Measurements from ENCODE around the gene USP7. TPM values are rescaled to one million over a fixed set of nuclear protein-coding genes. Genes with fewer than 3 reads are reported as not detected.

Gene USP7
- total and polyA plus RNA-seq, 7 experiments from 2014 or later = 8.9 to 261 (median 176) TPM

DNA sequence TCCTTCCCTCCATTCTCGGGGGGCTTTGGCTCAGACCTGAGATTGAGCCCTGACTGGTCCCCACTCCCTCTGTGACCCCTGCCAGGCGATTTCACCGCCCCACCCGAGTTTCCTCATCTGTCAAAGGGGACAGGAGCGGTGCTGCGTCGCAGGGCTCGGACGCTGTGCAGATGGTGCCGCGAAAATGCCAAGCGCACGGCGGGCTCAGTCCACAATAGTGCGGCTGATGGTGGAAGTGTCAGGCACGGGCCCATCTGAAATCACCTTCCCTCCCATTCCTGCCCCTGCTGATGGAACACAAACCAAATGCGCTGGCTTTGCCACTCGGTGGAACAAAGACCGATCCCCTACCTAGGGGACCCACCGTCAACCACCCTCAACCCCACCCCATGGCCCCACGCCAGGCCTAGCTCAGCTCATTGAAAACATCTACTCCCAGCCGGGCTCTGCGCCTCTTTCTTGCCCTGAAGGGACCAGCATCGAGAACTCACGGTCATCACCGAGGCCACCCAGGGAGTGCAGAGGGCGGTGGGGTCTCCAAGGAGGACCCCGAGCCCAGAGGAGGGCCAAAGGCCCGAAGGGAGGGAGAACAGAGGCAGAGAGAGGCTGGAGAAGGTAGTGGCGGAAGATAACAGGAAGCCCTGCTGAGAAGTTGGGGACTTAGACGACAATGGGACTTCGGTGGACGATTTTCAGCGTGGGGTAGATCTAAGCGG lies 96.3 kb downstream of the USP7 start:
- DNase-seq (peak in 7 of 9 donors; percentile 23 to 36 (median 27)), ATAC-seq (no peak)
- H3K9me3 Mint-ChIP-seq = peaks cover 0 to 2% (median 0%) of the 10 kb centered on the region in 11 donors
- peak overlapping the region; percentile 87 to 98 (median 93) for H3K27ac Mint-ChIP-seq
- peak overlapping the region; percentile 74 for H3K4me3 ChIP-seq (ENCODE audit: low read length)
- intact Hi-C loops (cut with micrococcal nuclease) = loop anchor here in 1 of 2 donors (5.0 kb wide), 4 partner anchors 50 to 1875 kb away; partner anchors contain the start of genes ATF7IP2 and NUBP1
- ChIA-PET CTCF (interaction anchor here (1.1 to 1.9 kb wide), 2 partner anchors 12 to 13 kb away, joined by 3 to 10 read pairs; no protein-coding TSS in a partner anchor), POLR2A (interaction anchor here (2.0 to 2.7 kb wide), 4 partner anchors 12 to 225 kb away, joined by 15 to 25 read pairs (median 19); partner anchors contain the start of genes HAPSTR1, PMM2 and TMEM186)
- H3K36me3 Mint-ChIP-seq = no peaks in the 10 kb centered on the region
- H3K4me1 ChIP-seq (ENCODE audit: control insufficient read depth in 2 of 2, insufficient read depth in 2 of 2, low read length in 2 of 2) = peaks cover 6 to 12% of the 10 kb centered on the region in 2 donors
- H3K27me3 ChIP-seq (ENCODE audit: control insufficient read depth in 2 of 2, insufficient read depth in 2 of 2, low read length in 2 of 2) = no peaks in the 10 kb centered on the region
- no peaks in the 10 kb centered on the region for H3K36me3 ChIP-seq (ENCODE audit: control insufficient read depth in 2 of 3, insufficient read depth in 3 of 3, low read length in 3 of 3)
- peaks cover 30 to 61% (median 53%) of the 10 kb centered on the region in 7 donors for H3K4me1 Mint-ChIP-seq
- peak overlapping the region; percentile 67 for H3K27ac ChIP-seq (ENCODE audit: low read depth, low read length)
- H3K4me3 Mint-ChIP-seq = peak overlapping the region; percentile 93 to 98 (median 96)
- H3K27me3 Mint-ChIP-seq = no peaks in the 10 kb centered on the region
- no peaks in the 10 kb centered on the region for H3K9me3 ChIP-seq (ENCODE audit: control insufficient read depth in 2 of 3, low read length in 3 of 3)

DNA sequence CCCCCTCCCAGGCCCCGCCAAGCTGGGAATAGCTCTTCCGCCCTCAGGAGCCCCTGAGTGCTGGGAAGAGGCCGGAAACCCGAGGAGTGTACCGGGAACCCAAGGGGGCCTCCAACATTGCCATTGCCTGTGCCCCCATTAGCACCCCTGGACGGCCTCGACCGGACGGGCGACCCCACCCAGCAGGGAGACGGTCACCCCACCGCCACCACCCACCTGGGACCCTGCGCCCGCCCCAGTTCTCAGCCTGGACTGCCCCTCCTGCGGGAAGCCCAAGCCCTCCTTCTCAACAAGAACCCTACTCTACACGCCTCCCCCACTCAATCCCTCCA lies 96.9 kb downstream of the USP7 start:
- ChIA-PET CTCF (interaction anchor here (1.1 kb wide), 1 partner anchor 11 kb away, joined by 3 read pairs; no protein-coding TSS in a partner anchor), POLR2A (interaction anchor here (2.4 to 2.7 kb wide), 2 partner anchors 69 to 225 kb away, joined by 22 to 25 read pairs; partner anchors contain the start of genes HAPSTR1, PMM2 and TMEM186)
- H3K9me3 ChIP-seq (ENCODE audit: control insufficient read depth in 2 of 3, low read length in 3 of 3) = no peaks in the 10 kb centered on the region
- peak overlapping the region; percentile 67 for H3K27ac ChIP-seq (ENCODE audit: low read depth, low read length)
- H3K27me3 ChIP-seq (ENCODE audit: control insufficient read depth in 2 of 2, insufficient read depth in 2 of 2, low read length in 2 of 2) = no peaks in the 10 kb centered on the region
- peaks cover 6 to 12% of the 10 kb centered on the region in 2 donors for H3K4me1 ChIP-seq (ENCODE audit: control insufficient read depth in 2 of 2, insufficient read depth in 2 of 2, low read length in 2 of 2)
- Mint-ChIP-seq H3K9me3 (peaks cover 0 to 2% (median 0%) of the 10 kb centered on the region in 11 donors), H3K4me1 (peaks cover 30 to 65% (median 56%) of the 10 kb centered on the region in 7 donors), H3K4me3 (peak overlapping the region; percentile 93 to 98 (median 96)), H3K36me3 (no peaks in the 10 kb centered on the region), H3K27ac (peak overlapping the region; percentile 87 to 98 (median 93)), H3K27me3 (no peaks in the 10 kb centered on the region)
- no peak for ATAC-seq
- DNase-seq = no peak
- no peaks in the 10 kb centered on the region for H3K36me3 ChIP-seq (ENCODE audit: control insufficient read depth in 2 of 3, insufficient read depth in 3 of 3, low read length in 3 of 3)
- peak overlapping the region; percentile 74 for H3K4me3 ChIP-seq (ENCODE audit: low read length)
- intact Hi-C loops (cut with micrococcal nuclease) = loop anchor here in 1 of 2 donors (5.0 kb wide), 4 partner anchors 50 to 1875 kb away; partner anchors contain the start of genes ATF7IP2 and NUBP1

DNA sequence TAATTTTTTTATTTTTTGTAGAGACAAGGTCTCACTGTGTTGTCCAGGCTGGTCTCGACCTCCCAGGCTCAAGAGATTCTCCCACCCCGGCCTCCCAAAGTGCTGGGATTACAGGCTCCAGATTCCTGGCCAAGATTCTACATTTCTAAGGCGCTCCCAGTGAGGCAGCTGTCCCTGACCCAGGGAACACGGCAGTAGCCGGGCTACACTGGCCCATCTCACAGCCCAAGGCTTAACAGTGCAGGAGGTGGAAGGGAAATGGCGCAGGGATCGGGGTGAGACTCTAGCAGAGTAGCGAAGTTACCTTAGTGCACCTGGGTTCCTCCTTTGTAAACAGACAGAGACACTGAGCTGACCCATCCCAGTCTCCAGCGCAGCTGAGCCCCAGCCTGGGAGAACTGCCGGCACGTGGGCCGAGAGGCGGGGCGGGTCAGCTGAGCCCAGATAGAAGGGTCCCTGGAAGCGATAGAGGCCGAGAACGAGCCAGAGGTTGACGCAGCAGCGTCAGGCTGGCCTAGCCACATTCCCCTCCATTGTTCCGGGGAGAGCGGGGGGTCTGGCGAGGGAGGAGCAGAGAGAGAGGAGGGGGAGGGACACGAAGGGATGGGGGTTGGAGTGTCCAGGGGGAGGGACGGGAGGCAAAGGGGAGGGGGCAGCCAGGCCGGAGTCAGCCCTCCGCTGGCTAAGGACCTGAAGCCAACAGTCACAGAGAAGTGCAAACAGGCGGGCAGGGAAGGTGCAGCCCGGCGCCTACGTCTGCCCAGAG lies 97.4 kb downstream of the USP7 start:
- H3K4me1 ChIP-seq (ENCODE audit: control insufficient read depth in 2 of 2, insufficient read depth in 2 of 2, low read length in 2 of 2) = peaks cover 6 to 12% of the 10 kb centered on the region in 2 donors
- H3K4me1 Mint-ChIP-seq = peaks cover 30 to 66% (median 58%) of the 10 kb centered on the region in 7 donors
- H3K4me3 ChIP-seq (ENCODE audit: low read length) = no peak overlapping the region
- H3K36me3 ChIP-seq (ENCODE audit: control insufficient read depth in 2 of 3, insufficient read depth in 3 of 3, low read length in 3 of 3) = no peaks in the 10 kb centered on the region
- no peaks in the 10 kb centered on the region for H3K27me3 Mint-ChIP-seq
- no peak for ATAC-seq
- peak overlapping the region; percentile 67 for H3K27ac ChIP-seq (ENCODE audit: low read depth, low read length)
- H3K36me3 Mint-ChIP-seq = no peaks in the 10 kb centered on the region
- no peaks in the 10 kb centered on the region for H3K27me3 ChIP-seq (ENCODE audit: control insufficient read depth in 2 of 2, insufficient read depth in 2 of 2, low read length in 2 of 2)
- DNase-seq = no peak
- CTCF ChIA-PET = interaction anchor here (1.1 kb wide), 1 partner anchor 14 kb away, joined by 3 read pairs; no protein-coding TSS in a partner anchor
- peak overlapping the region; percentile 29 to 97 (median 62) for H3K4me3 Mint-ChIP-seq
- peak overlapping the region in 8 of 9 donors; percentile 21 to 87 (median 74) for H3K27ac Mint-ChIP-seq
- no peaks in the 10 kb centered on the region for H3K9me3 ChIP-seq (ENCODE audit: control insufficient read depth in 2 of 3, low read length in 3 of 3)
- POLR2A ChIA-PET = interaction anchor here (2.7 kb wide), 1 partner anchor 68 kb away, joined by 22 read pairs; the partner anchor contains the start of genes PMM2 and TMEM186
- peaks cover 0 to 2% (median 0%) of the 10 kb centered on the region in 11 donors for H3K9me3 Mint-ChIP-seq
- intact Hi-C loops (cut with micrococcal nuclease) = loop anchor here in 1 of 2 donors (5.0 kb wide), 4 partner anchors 49 to 1876 kb away; partner anchors contain the start of genes ATF7IP2 and NUBP1

DNA sequence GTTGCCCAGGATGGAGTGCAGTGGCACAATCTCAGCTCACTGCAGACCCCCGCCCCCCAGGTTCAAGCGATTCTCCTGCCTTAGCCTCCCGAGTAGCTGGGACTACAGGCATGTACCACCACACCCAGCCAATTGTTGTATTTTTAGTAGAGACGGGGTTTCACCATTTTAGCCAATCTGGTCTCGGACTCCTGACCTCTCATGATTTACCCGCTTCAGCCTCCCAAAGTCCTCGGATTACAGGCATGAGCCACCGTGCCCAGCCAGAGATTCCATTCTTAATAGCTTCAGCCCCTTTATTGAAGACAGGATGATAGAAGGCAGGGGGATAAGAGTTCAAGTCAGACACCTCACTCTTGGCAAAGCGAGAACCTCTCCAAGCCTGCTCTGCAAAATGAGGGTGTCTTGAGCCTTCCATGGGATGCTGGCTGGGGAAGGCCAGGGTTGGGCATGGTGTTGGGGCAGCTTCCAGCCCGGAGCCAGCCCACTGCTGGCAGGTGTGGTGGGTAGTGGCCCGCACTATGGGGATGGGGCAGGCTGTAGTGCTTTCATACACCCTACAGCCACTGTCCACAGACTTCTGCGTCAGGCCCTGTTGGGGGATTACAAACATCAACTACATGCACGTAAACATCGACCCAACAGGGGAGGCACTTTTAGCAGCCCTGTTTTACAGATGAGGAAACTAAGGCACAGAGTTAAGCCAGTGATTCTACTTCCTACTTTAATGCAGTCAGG lies 98.4 kb downstream of the USP7 start:
- Mint-ChIP-seq H3K4me1 (peaks cover 24 to 59% (median 50%) of the 10 kb centered on the region in 7 donors), H3K36me3 (no peaks in the 10 kb centered on the region), H3K27ac (peak overlapping the region; percentile 47 to 87 (median 71)), H3K27me3 (no peaks in the 10 kb centered on the region), H3K4me3 (peak overlapping the region in 9 of 10 donors; percentile 9 to 97 (median 29)), H3K9me3 (peaks cover 0 to 2% (median 0%) of the 10 kb centered on the region in 11 donors)
- ATAC-seq (no peak), DNase-seq (no peak)
- ChIA-PET POLR2A (no interaction called here), CTCF (interaction anchor here (1.1 kb wide), 1 partner anchor 15 kb away, joined by 3 read pairs; no protein-coding TSS in a partner anchor)
- Histone ChIP-seq H3K36me3 (ENCODE audit: control insufficient read depth in 2 of 3, insufficient read depth in 3 of 3, low read length in 3 of 3) (no peaks in the 10 kb centered on the region), H3K4me1 (ENCODE audit: control insufficient read depth in 2 of 2, insufficient read depth in 2 of 2, low read length in 2 of 2) (peaks cover 6% of the 10 kb centered on the region in 2 donors), H3K27ac (ENCODE audit: low read depth, low read length) (peak overlapping the region; percentile 4), H3K9me3 (ENCODE audit: control insufficient read depth in 2 of 3, low read length in 3 of 3) (no peaks in the 10 kb centered on the region), H3K4me3 (ENCODE audit: low read length) (no peak overlapping the region), H3K27me3 (ENCODE audit: control insufficient read depth in 2 of 2, insufficient read depth in 2 of 2, low read length in 2 of 2) (no peaks in the 10 kb centered on the region)
- intact Hi-C loops (cut with micrococcal nuclease) = loop anchor here in 1 of 2 donors (5.0 kb wide), 4 partner anchors 48 to 1877 kb away; partner anchors contain the start of genes ATF7IP2 and NUBP1

DNA sequence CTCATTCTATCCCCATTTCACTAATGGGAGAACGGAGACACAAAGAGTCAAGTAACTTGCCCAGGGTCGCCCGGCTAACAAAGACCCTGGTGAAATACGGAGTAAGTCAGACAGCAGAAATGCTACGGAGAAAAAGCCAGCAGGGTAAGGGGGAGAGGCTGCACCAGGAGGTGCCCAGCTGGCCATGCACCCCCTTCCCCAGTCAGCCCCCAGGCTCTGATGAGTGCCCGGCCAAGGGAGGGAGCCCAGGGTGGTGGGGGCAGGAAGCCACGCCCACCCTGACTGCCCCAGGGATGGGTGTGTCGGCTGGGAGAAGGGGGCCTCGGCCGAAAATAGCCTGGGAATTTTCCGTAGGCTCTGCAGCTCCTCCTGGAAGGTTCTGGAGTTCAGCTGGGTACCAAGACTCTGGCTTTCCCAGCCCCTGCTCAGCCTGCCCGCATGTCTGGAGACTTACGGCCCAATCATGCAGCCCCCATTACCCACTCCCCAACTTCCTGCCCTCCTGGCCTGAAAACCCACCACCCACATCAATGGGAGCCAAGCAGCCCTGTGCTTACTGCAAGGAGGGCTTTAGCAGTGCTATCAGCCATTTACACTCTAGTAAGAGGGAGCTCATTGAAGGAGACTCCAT lies 99.1 kb downstream of the USP7 start:
- ChIA-PET POLR2A (no interaction called here), CTCF (interaction anchor here (1.3 kb wide), 1 partner anchor 16 kb away, joined by 5 read pairs; no protein-coding TSS in a partner anchor)
- no peak for DNase-seq
- ATAC-seq = no peak
- intact Hi-C loops (cut with micrococcal nuclease) = loop anchor here in 1 of 2 donors (5.0 kb wide), 4 partner anchors 47 to 1878 kb away; partner anchors contain the start of genes ATF7IP2 and NUBP1
- Mint-ChIP-seq H3K4me1 (peaks cover 24 to 54% (median 48%) of the 10 kb centered on the region in 7 donors), H3K36me3 (no peaks in the 10 kb centered on the region), H3K27me3 (no peaks in the 10 kb centered on the region), H3K27ac (peak overlapping the region; percentile 18 to 87 (median 71)), H3K9me3 (peaks cover 0 to 2% (median 0%) of the 10 kb centered on the region in 11 donors), H3K4me3 (peak overlapping the region in 3 of 10 donors; percentile 12 to 78 (median 29))
- Histone ChIP-seq H3K9me3 (ENCODE audit: control insufficient read depth in 2 of 3, low read length in 3 of 3) (no peaks in the 10 kb centered on the region), H3K27me3 (ENCODE audit: control insufficient read depth in 2 of 2, insufficient read depth in 2 of 2, low read length in 2 of 2) (no peaks in the 10 kb centered on the region), H3K4me1 (ENCODE audit: control insufficient read depth in 2 of 2, insufficient read depth in 2 of 2, low read length in 2 of 2) (peaks cover 5 to 6% of the 10 kb centered on the region in 2 donors), H3K27ac (ENCODE audit: low read depth, low read length) (peak overlapping the region; percentile 4), H3K36me3 (ENCODE audit: control insufficient read depth in 2 of 3, insufficient read depth in 3 of 3, low read length in 3 of 3) (no peaks in the 10 kb centered on the region), H3K4me3 (ENCODE audit: low read length) (no peak overlapping the region)
